GM10847 (cell line): ENCODE measurements around the gene MGAT4C.

Source experiments
- POLR2A ChIP-seq: IDR thresholded peaks from 2 replicates; pipeline ENCODE4 v1.6.1; 2011; ENCODE audit not compliant: insufficient read length; ENCODE audit errors: extremely low read depth

Gene MGAT4C

GRCh38 chr12:86091681-86092080, 164.5 kb downstream of the MGAT4C start:
- TF ChIP-seq POLR2A: no peak

- no peak for TF ChIP-seq POLR2A
These were observed 174.3 kb downstream of the MGAT4C start for GRCh38 chr12:86081843-86082242.

- TF ChIP-seq POLR2A: no peak
These were observed 198.9 kb downstream of the MGAT4C start for GRCh38 chr12:86057092-86057845.

- TF ChIP-seq POLR2A: no peak
These were observed 203.3 kb downstream of the MGAT4C start for GRCh38 chr12:86052921-86053320.

GRCh38 chr12:86050010-86050409, 206.2 kb downstream of the MGAT4C start:
- no peak for TF ChIP-seq POLR2A

GRCh38 chr12:86044396-86044795, 211.8 kb downstream of the MGAT4C start:
- TF ChIP-seq POLR2A: no peak

GRCh38 chr12:86042062-86042461, 214.1 kb downstream of the MGAT4C start:
- no peak for TF ChIP-seq POLR2A

GRCh38 chr12:86018361-86018760, 237.8 kb downstream of the MGAT4C start:
- no peak for TF ChIP-seq POLR2A

GRCh38 chr12:86015026-86015425, 241.2 kb downstream of the MGAT4C start:
- TF ChIP-seq POLR2A: no peak

GRCh38 chr12:86006727-86007126, 249.5 kb downstream of the MGAT4C start:
- no peak for TF ChIP-seq POLR2A

GRCh38 chr12:85998074-85998473, 258.1 kb downstream of the MGAT4C start:
- TF ChIP-seq POLR2A: no peak

GRCh38 chr12:85996280-85996679, 259.9 kb downstream of the MGAT4C start:
- TF ChIP-seq POLR2A: no peak

- TF ChIP-seq POLR2A: no peak
These were observed 262.4 kb downstream of the MGAT4C start for GRCh38 chr12:85993746-85994145.

- no peak for TF ChIP-seq POLR2A
These were observed 270.2 kb downstream of the MGAT4C start for GRCh38 chr12:85985996-85986395.

GRCh38 chr12:85983601-85984000, 272.6 kb downstream of the MGAT4C start:
- TF ChIP-seq POLR2A: no peak

GRCh38 chr12:85979641-85980040, 276.6 kb downstream of the MGAT4C start:
- TF ChIP-seq POLR2A: no peak

GRCh38 chr12:85975716-85976115, 280.5 kb downstream of the MGAT4C start:
- TF ChIP-seq POLR2A: no peak

GRCh38 chr12:85971800-85972199, 284.4 kb downstream of the MGAT4C start:
- no peak for TF ChIP-seq POLR2A

GRCh38 chr12:85968606-85969005, 287.6 kb downstream of the MGAT4C start:
- no peak for TF ChIP-seq POLR2A
